A673 (cell line): ENCODE data around the gene GABRG3. TPM values are rescaled to one million over a fixed set of nuclear protein-coding genes. Genes with fewer than 3 reads are reported as not detected.

Experiments
- BruUV-seq: library from RNA; stranded (reverse); fragments of 400-500 nt; replicated peaks from 2 replicates; lab custom pipeline; 2021; lab: Mats Ljungman, UMichigan
- CTCF ChIA-PET: fragments of 300-600 bp; sonication (Branson Sonifier 250); formaldehyde crosslinking; loops from one replicate; lab custom pipeline; 2022; ENCODE audit warnings: antibody characterized with exemption; lab: Charles Lee
- POLR2A ChIA-PET: fragments of 300-600 bp; sonication (Branson Sonifier 250); formaldehyde crosslinking; loops from one replicate; lab custom pipeline; 2022; ENCODE audit warnings: antibody characterized with exemption; ENCODE audit not compliant: low non-redundant PET; lab: Charles Lee
- DNase-seq: peaks from one replicate; pipeline ENCODE4 v3.0.0-alpha.2; 2015; ENCODE audit warnings: low spot score
- H3K27ac ChIP-seq: fragments of 200-600 bp; sonication (generic); 2 replicates; pipeline ENCODE4 v1.5.1; 2016; ENCODE audit warnings: mixed run types, low read depth, mild to moderate bottlenecking, mixed read lengths, antibody characterized with exemption, low read length; ENCODE audit not compliant: poor library complexity, severe bottlenecking
- H3K27me3 ChIP-seq: fragments of 200-600 bp; sonication (generic); replicated peaks from 2 replicates; pipeline ENCODE4 v1.6.1; 2017; ENCODE audit warnings: mixed run types, low read depth, mild to moderate bottlenecking, mixed read lengths, antibody characterized with exemption, low read length; ENCODE audit not compliant: insufficient read depth, poor library complexity
- H3K36me3 ChIP-seq: fragments of 200-600 bp; sonication (generic); 2 replicates; pipeline ENCODE4 v1.6.1; 2016; ENCODE audit warnings: mixed run types, mild to moderate bottlenecking, mixed read lengths, antibody characterized with exemption, low read length; ENCODE audit not compliant: insufficient read depth, poor library complexity, severe bottlenecking
- H3K4me1 ChIP-seq: fragments of 200-600 bp; sonication (generic); 2 replicates; pipeline ENCODE4 v1.6.1; 2017; ENCODE audit warnings: mixed run types, mild to moderate bottlenecking, mixed read lengths, antibody characterized with exemption, low read length; ENCODE audit not compliant: insufficient read depth, poor library complexity, severe bottlenecking
- H3K4me3 ChIP-seq: fragments of 200-600 bp; sonication (generic); 2 replicates; pipeline ENCODE4 v1.5.1; 2016; ENCODE audit warnings: low read depth, mixed run types, mild to moderate bottlenecking, mixed read lengths, low read length; ENCODE audit not compliant: poor library complexity, severe bottlenecking
- H3K9me3 ChIP-seq: fragments of 200-600 bp; sonication (generic); 2 replicates; pipeline ENCODE4 v1.6.1; 2016; ENCODE audit warnings: mixed run types, low read depth, mild to moderate bottlenecking, mixed read lengths, antibody characterized with exemption, low read length; ENCODE audit not compliant: poor library complexity, severe bottlenecking
- EZH2 ChIP-seq: fragments of 200-600 bp; sonication (generic); IDR thresholded peaks from 2 replicates; pipeline ENCODE4 v1.6.1; 2017; ENCODE audit warnings: borderline replicate concordance, low read depth, mild to moderate bottlenecking, mixed read lengths, antibody characterized with exemption, low read length; ENCODE audit not compliant: poor library complexity, severe bottlenecking
- intact Hi-C: fragments of 100-400 bp; cut with micrococcal nuclease; formaldehyde crosslinking; loops from one replicate; pipeline ENCODE4 v1.10.0; 2022; ENCODE audit not compliant: unreplicated experiment
- total RNA-seq: library from RNA; stranded (reverse); gene quantifications from 2 replicates; pipeline ENCODE4 v1.2.3, GENCODE V29; 2021
- TF ChIP-seq, protein P1 (sequence below): fragments of 300-800, 200-600 bp; sonication (generic); conservative IDR thresholded peaks from 2 replicates; pipeline ENCODE4 v1.5.1; 2017; ENCODE audit warnings: low read depth, mild to moderate bottlenecking, antibody characterized with exemption, low read length, moderate library complexity, mixed read lengths

Gene GABRG3
- total RNA-seq, 1 experiment from 2014 or later, result not detected

DNA sequence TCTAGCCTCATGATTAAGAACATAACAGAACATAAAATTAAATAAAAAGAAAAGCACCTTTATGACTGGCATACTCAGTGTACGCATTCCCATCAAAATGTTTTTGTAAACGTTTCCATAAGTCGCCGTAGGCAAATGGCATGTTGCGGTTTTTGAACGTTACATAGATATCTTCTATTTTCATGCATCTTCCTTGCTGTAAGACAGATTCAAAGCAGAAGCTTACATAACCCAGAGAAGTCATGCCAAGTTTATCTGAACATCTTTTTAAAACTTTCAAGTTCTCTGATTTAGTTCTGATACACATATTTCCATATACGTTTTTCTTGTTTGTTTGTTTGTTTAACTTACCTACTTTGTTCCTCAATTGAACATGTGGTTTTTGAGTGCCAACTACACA is 388.6 kb downstream of the GABRG3 start:
- ChIA-PET POLR2A (no interaction called here), CTCF (no interaction called here)
- no peak for DNase-seq
- no TSS peak for BruUV-seq
- no peaks in the 10 kb centered on the region for H3K4me1 ChIP-seq
- H3K9me3 ChIP-seq, result peaks cover 59% of the 10 kb centered on the region
- no peaks in the 10 kb centered on the region for H3K36me3 ChIP-seq
- H3K27ac ChIP-seq, result no peak overlapping the region
- intact Hi-C loops, result no loop called here
- H3K4me3 ChIP-seq, result no peak overlapping the region
- no peaks in the 10 kb centered on the region for H3K27me3 ChIP-seq
- TF ChIP-seq EZH2, result no peak
- TF ChIP-seq, protein P1, sequence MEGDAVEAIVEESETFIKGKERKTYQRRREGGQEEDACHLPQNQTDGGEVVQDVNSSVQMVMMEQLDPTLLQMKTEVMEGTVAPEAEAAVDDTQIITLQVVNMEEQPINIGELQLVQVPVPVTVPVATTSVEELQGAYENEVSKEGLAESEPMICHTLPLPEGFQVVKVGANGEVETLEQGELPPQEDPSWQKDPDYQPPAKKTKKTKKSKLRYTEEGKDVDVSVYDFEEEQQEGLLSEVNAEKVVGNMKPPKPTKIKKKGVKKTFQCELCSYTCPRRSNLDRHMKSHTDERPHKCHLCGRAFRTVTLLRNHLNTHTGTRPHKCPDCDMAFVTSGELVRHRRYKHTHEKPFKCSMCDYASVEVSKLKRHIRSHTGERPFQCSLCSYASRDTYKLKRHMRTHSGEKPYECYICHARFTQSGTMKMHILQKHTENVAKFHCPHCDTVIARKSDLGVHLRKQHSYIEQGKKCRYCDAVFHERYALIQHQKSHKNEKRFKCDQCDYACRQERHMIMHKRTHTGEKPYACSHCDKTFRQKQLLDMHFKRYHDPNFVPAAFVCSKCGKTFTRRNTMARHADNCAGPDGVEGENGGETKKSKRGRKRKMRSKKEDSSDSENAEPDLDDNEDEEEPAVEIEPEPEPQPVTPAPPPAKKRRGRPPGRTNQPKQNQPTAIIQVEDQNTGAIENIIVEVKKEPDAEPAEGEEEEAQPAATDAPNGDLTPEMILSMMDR, result no peak

- no peak overlapping the region for H3K27ac ChIP-seq
- BruUV-seq, result no TSS peak
- intact Hi-C loops, result no loop called here
- no peaks in the 10 kb centered on the region for H3K4me1 ChIP-seq
- peaks cover 57% of the 10 kb centered on the region for H3K9me3 ChIP-seq
- H3K36me3 ChIP-seq, result no peaks in the 10 kb centered on the region
- TF ChIP-seq, protein P1, result no peak
- no peak for TF ChIP-seq EZH2
- H3K4me3 ChIP-seq, result no peak overlapping the region
- no peak for DNase-seq
- CTCF ChIA-PET, result no interaction called here
- no peaks in the 10 kb centered on the region for H3K27me3 ChIP-seq
- POLR2A ChIA-PET, result no interaction called here
Measured at GRCh38 chr15:27360316-27360715, 389.3 kb downstream of the GABRG3 start.

GRCh38 chr15:27361438-27361837 is 390.5 kb downstream of the GABRG3 start:
- DNase-seq, result no peak
- BruUV-seq, result no TSS peak
- Histone ChIP-seq H3K4me3 (no peak overlapping the region), H3K27ac (no peak overlapping the region), H3K4me1 (no peaks in the 10 kb centered on the region), H3K9me3 (peaks cover 50% of the 10 kb centered on the region), H3K27me3 (no peaks in the 10 kb centered on the region), H3K36me3 (no peaks in the 10 kb centered on the region)
- CTCF ChIA-PET, result no interaction called here
- intact Hi-C loops, result no loop called here
- TF ChIP-seq, protein P1, result no peak
- no peak for TF ChIP-seq EZH2
- POLR2A ChIA-PET, result no interaction called here
